HCT116 (cell line): ENCODE results near the gene ARHGAP31. TPM values are rescaled to one million over a fixed set of nuclear protein-coding genes. Genes with fewer than 3 reads are reported as not detected.

Experiments
- ATAC-seq: fragments of 200-7000 bp; cut with Tn5 transposase; 2 replicates; pipeline ENCODE4 v1.9.1; 2020; ENCODE audit warnings: mild to moderate bottlenecking, moderate library complexity
- BruUV-seq: library from RNA; stranded (reverse); fragments of 400-500 nt; replicated peaks from 2 replicates; lab custom pipeline; 2021; lab: Mats Ljungman, UMichigan
- CTCF ChIA-PET: fragments of 300-600 bp; sonication (Branson Sonifier 250); formaldehyde crosslinking; loops from one replicate; lab custom pipeline; 2021; ENCODE audit warnings: antibody characterized with exemption; lab: Charles Lee
- POLR2A ChIA-PET: fragments of 300-600, 350-600 bp; sonication (Branson Sonifier 250); formaldehyde crosslinking; loops from one replicate; lab custom pipeline; 2021; ENCODE audit warnings: antibody characterized with exemption; lab: Charles Lee
- RAD21 ChIA-PET, 2 experiments: fragments of 300-600 bp; sonication (Branson Sonifier 250); formaldehyde crosslinking; loops; one replicate each; lab custom pipeline; 2023; ENCODE audit warnings: low total read pairs in 2 of 2; ENCODE audit not compliant: uncharacterized antibody in 2 of 2, unreplicated experiment in 2 of 2, low non-redundant PET in 1 of 2; lab: Charles Lee
- DNase-seq: peaks from one replicate; pipeline ENCODE4 v3.0.0-alpha.2; 2010; ENCODE audit warnings: low read depth, low spot score
- H2AFZ ChIP-seq: fragments of 200-600 bp; shearing (Covaris generic), sonication (generic); 2 replicates; pipeline ENCODE4 v1.6.1; 2017; ENCODE audit warnings: low read depth, mixed run types, mixed read lengths, antibody characterized with exemption, low read length; ENCODE audit not compliant: poor library complexity, severe bottlenecking
- H3K27ac ChIP-seq: 2 replicates; pipeline ENCODE4 v1.5.1; 2012; ENCODE audit warnings: low read depth, low read length
- H3K27me3 ChIP-seq: fragments of 200-600 bp; sonication (generic); 2 replicates; pipeline ENCODE4 v1.6.1; 2016; ENCODE audit warnings: mixed run types, low read length, mixed read lengths; ENCODE audit not compliant: insufficient read depth
- H3K36me3 ChIP-seq, 2 experiments: fragments of 200-500 bp in 1 of 2; fragments of 200-600 bp in 1 of 2; sonication (Bioruptor generic) in 1 of 2; sonication (generic) in 1 of 2; 2 replicates each; pipeline versions ENCODE4 v1.5.1 to v1.6.1; 2014 to 2016; ENCODE audit warnings: low read length in 2 of 2, inconsistent platforms in 1 of 2, mixed read lengths in 1 of 2, mixed run types in 1 of 2; ENCODE audit not compliant: insufficient read depth in 2 of 2, control insufficient read depth in 1 of 2
- H3K4me1 ChIP-seq, 2 experiments: fragments of 200-600 bp in 1 of 2; sonication (generic) in 1 of 2; 2 replicates each; pipeline versions ENCODE4 v1.5.1 to v1.6.1; 2012 to 2017; ENCODE audit warnings: low read length in 2 of 2, inconsistent platforms in 1 of 2, mild to moderate bottlenecking in 1 of 2, mixed read lengths in 1 of 2, mixed run types in 1 of 2, moderate library complexity in 1 of 2; ENCODE audit not compliant: insufficient read depth in 2 of 2, control insufficient read depth in 1 of 2
- H3K4me2 ChIP-seq: fragments of 200-600 bp; sonication (generic); 2 replicates; pipeline ENCODE4 v1.6.1; 2017; ENCODE audit warnings: mixed run types, low read length, mixed read lengths
- H3K4me3 ChIP-seq, 2 experiments: fragments of 200-600 bp in 1 of 2; sonication (generic) in 1 of 2; replicated peaks in 1 of 2; 2 replicates each; pipeline ENCODE4 v1.5.1; 2011 to 2016; ENCODE audit warnings: low read length in 2 of 2, control low read depth in 1 of 2, low read depth in 1 of 2, mild to moderate bottlenecking in 1 of 2, mixed read lengths in 1 of 2, mixed run types in 1 of 2
- H3K79me2 ChIP-seq: fragments of 200-600 bp; sonication (generic); 2 replicates; pipeline ENCODE4 v1.6.1; 2017; ENCODE audit warnings: mild to moderate bottlenecking, mixed run types, low read length, moderate library complexity, mixed read lengths; ENCODE audit not compliant: insufficient read depth
- H3K9ac ChIP-seq: fragments of 200-600 bp; sonication (generic); 2 replicates; pipeline ENCODE4 v1.6.1; 2016; ENCODE audit warnings: low read length, mixed read lengths
- H3K9me2 ChIP-seq: fragments of 200-600 bp; sonication (generic), shearing (Covaris generic); 2 replicates; pipeline ENCODE4 v1.6.1; 2017; ENCODE audit warnings: mixed run types, mild to moderate bottlenecking, moderate library complexity; ENCODE audit not compliant: insufficient read depth
- H3K9me3 ChIP-seq, 2 experiments: fragments of 200-500 bp in 1 of 2; fragments of 200-600 bp in 1 of 2; sonication (Bioruptor generic) in 1 of 2; sonication (generic) in 1 of 2; 2 replicates each; pipeline ENCODE4 v1.6.1; 2014 to 2017; ENCODE audit warnings: low read length in 2 of 2, mixed read lengths in 2 of 2, inconsistent platforms in 1 of 2, low read depth in 1 of 2, mild to moderate bottlenecking in 1 of 2, mixed run types in 1 of 2, moderate library complexity in 1 of 2; ENCODE audit not compliant: control insufficient read depth in 1 of 2, insufficient read depth in 1 of 2
- H4K20me1 ChIP-seq: fragments of 200-600 bp; sonication (generic), shearing (Covaris generic); 2 replicates; pipeline ENCODE4 v1.6.1; 2017; ENCODE audit warnings: mixed run types, mild to moderate bottlenecking, moderate library complexity; ENCODE audit not compliant: insufficient read depth
- ATF3 ChIP-seq: IDR thresholded peaks from 2 replicates; pipeline ENCODE4 v1.6.1; 2012
- CBX3 ChIP-seq: IDR thresholded peaks from 2 replicates; pipeline ENCODE4 v1.6.1; 2012; ENCODE audit warnings: low read depth
- CEBPB ChIP-seq: IDR thresholded peaks from 2 replicates; pipeline ENCODE4 v1.6.1; 2012; ENCODE audit warnings: low read depth
- CTCF ChIP-seq, 3 experiments: fragments of 200-600 bp in 1 of 3; sonication (generic) in 1 of 3; IDR thresholded peaks in 2 of 3; conservative IDR thresholded peaks in 1 of 3; 2 replicates each; pipeline ENCODE4 v1.5.1; 2012 to 2017; ENCODE audit warnings: low read depth in 2 of 3, low read length in 2 of 3, antibody characterized with exemption in 1 of 3, borderline replicate concordance in 1 of 3, control low read depth in 1 of 3, mild to moderate bottlenecking in 1 of 3, mixed read lengths in 1 of 3, mixed run types in 1 of 3, moderate library complexity in 1 of 3; ENCODE audit not compliant: insufficient read depth in 1 of 3
- EGR1 ChIP-seq: IDR thresholded peaks from 2 replicates; pipeline ENCODE4 v1.6.1; 2012; ENCODE audit warnings: low read depth
- EZH2 ChIP-seq: fragments of 200-600 bp; sonication (generic); IDR thresholded peaks from 2 replicates; pipeline ENCODE4 v1.6.1; 2017; ENCODE audit warnings: antibody characterized with exemption, mixed run types
- FOSL1 ChIP-seq: IDR thresholded peaks from 2 replicates; pipeline ENCODE4 v1.6.1; 2012; ENCODE audit warnings: low read depth
- YY1 ChIP-seq: IDR thresholded peaks from 2 replicates; pipeline ENCODE4 v1.6.1; 2011; ENCODE audit warnings: low read length, low read depth, moderate library complexity, mild to moderate bottlenecking; ENCODE audit not compliant: insufficient replicate concordance; ENCODE audit errors: extremely low read depth
- ZBTB33 ChIP-seq: IDR thresholded peaks from 2 replicates; pipeline ENCODE4 v1.6.1; 2011; ENCODE audit warnings: mild to moderate bottlenecking, low read length, moderate library complexity; ENCODE audit not compliant: insufficient replicate concordance; ENCODE audit errors: extremely low read depth
- ZNF274 ChIP-seq: fragments of 200-500 bp; sonication (Bioruptor generic); IDR thresholded peaks from 2 replicates; pipeline ENCODE4 v1.6.1; 2014; ENCODE audit warnings: mild to moderate bottlenecking, low read depth, low read length, inconsistent platforms
- intact Hi-C: fragments of 100-400 bp; cut with micrococcal nuclease; formaldehyde crosslinking; loops from 2 replicates; pipeline ENCODE4 v1.10.0; 2022
- total RNA-seq: library from RNA; stranded (reverse); gene quantifications from one replicate; pipeline ENCODE4 v1.2.1, GENCODE V29; 2021; ENCODE audit not compliant: unreplicated experiment

Gene ARHGAP31
- total RNA-seq, 1 experiment from 2014 or later: 0.93 TPM

GRCh38 chr3:119326976-119327375 lies 32.8 kb downstream of the ARHGAP31 start:
- Histone ChIP-seq H3K9ac (no peak overlapping the region), H3K27ac (no peak overlapping the region), H3K4me1 (peaks cover 10 to 15% of the 10 kb centered on the region in 2 experiments; a peak in 3 of 4 replicates), H3K9me2 (no peaks in the 10 kb centered on the region), H3K27me3 (no peaks in the 10 kb centered on the region), H4K20me1 (no peaks in the 10 kb centered on the region), H3K79me2 (no peaks in the 10 kb centered on the region), H3K9me3 (no peaks in the 10 kb centered on the region), H2AFZ (no peak overlapping the region), H3K36me3 (no peaks in the 10 kb centered on the region), H3K4me2 (no peak overlapping the region), H3K4me3 (no peak overlapping the region)
- ChIA-PET RAD21 (no interaction called here), POLR2A (no interaction called here), CTCF (no interaction called here)
- TF ChIP-seq CEBPB (no peak), YY1 (no peak), ATF3 (no peak), EZH2 (no peak), ZNF274 (no peak), FOSL1 (no peak), CTCF (IDR thresholded peaks at IDR 0.05 in 2 of 3, conservative IDR thresholded peaks at IDR 0.05 in 1 of 3; ENCODE audit: borderline replicate concordance in 1 of 3, insufficient read depth in 1 of 3, low read depth in 2 of 3, low read length in 2 of 3) (no peak), CBX3 (no peak), ZBTB33 (no peak), EGR1 (no peak)
- intact Hi-C loops: no loop called here
- ATAC-seq: no peak
- no peak for DNase-seq
- BruUV-seq: no TSS peak
